H9 (cell line): ENCODE results near the gene CSRP1. TPM values are rescaled to one million over a fixed set of nuclear protein-coding genes. Genes with fewer than 3 reads are reported as not detected.

ENCODE experiments used
- DNase-seq: peaks from one replicate; pipeline ENCODE4 v3.0.0-alpha.2; 2017
- H2AFZ ChIP-seq: one replicate; pipeline ENCODE4 v1.6.1; 2013; ENCODE audit warnings: mild to moderate bottlenecking, low read length, control low read depth, moderate library complexity
- H2AK5ac ChIP-seq: 2 replicates; pipeline ENCODE4 v1.6.1; 2013; ENCODE audit warnings: low read length, control low read depth, mixed read lengths; ENCODE audit not compliant: insufficient read length
- H2BK120ac ChIP-seq: one replicate; pipeline ENCODE4 v1.6.1; 2013; ENCODE audit warnings: low read depth, mild to moderate bottlenecking, low read length, control low read depth, inconsistent platforms; ENCODE audit not compliant: poor library complexity, severe bottlenecking
- H2BK12ac ChIP-seq: 2 replicates; pipeline ENCODE4 v1.6.1; 2013; ENCODE audit warnings: low read length, control low read depth, mixed read lengths, low read depth; ENCODE audit not compliant: insufficient read length
- H2BK15ac ChIP-seq: 2 replicates; pipeline ENCODE4 v1.6.1; 2013; ENCODE audit warnings: low read depth, low read length, control low read depth
- H2BK20ac ChIP-seq: one replicate; pipeline ENCODE4 v1.6.1; 2013; ENCODE audit warnings: low read depth, mild to moderate bottlenecking, low read length, control low read depth, inconsistent platforms; ENCODE audit not compliant: poor library complexity, severe bottlenecking
- H2BK5ac ChIP-seq: 2 replicates; pipeline ENCODE4 v1.6.1; 2013; ENCODE audit warnings: low read length, control low read depth, mixed read lengths; ENCODE audit not compliant: insufficient read length
- H3K14ac ChIP-seq: 2 replicates; pipeline ENCODE4 v1.6.1; 2013; ENCODE audit warnings: low read length, control low read depth; ENCODE audit not compliant: insufficient read depth
- H3K18ac ChIP-seq: 2 replicates; pipeline ENCODE4 v1.6.1; 2013; ENCODE audit warnings: low read depth, mild to moderate bottlenecking, mixed read lengths, low read length, control low read depth; ENCODE audit not compliant: insufficient read length
- H3K23ac ChIP-seq: 2 replicates; pipeline ENCODE4 v1.6.1; 2013; ENCODE audit warnings: low read length, control low read depth, mixed read lengths, low read depth; ENCODE audit not compliant: insufficient read length
- H3K23me2 ChIP-seq: 2 replicates; pipeline ENCODE4 v1.6.1; 2013; ENCODE audit warnings: low read depth, mild to moderate bottlenecking, mixed read lengths, low read length, control low read depth; ENCODE audit not compliant: insufficient read length, poor library complexity, severe bottlenecking
- H3K27ac ChIP-seq: 2 replicates; pipeline ENCODE4 v1.5.1; 2013; ENCODE audit warnings: low read length, control low read depth, mixed read lengths, low read depth; ENCODE audit not compliant: insufficient read length
- H3K27me3 ChIP-seq: 2 replicates; pipeline ENCODE4 v1.6.1; 2013; ENCODE audit warnings: low read length, control low read depth, inconsistent platforms; ENCODE audit not compliant: insufficient read depth
- H3K4ac ChIP-seq: 2 replicates; pipeline ENCODE4 v1.6.1; 2013; ENCODE audit warnings: low read depth, mild to moderate bottlenecking, control low read depth, inconsistent platforms, low read length, moderate library complexity
- H3K4me1 ChIP-seq: 2 replicates; pipeline ENCODE4 v1.6.1; 2013; ENCODE audit warnings: low read length, control low read depth, inconsistent platforms; ENCODE audit not compliant: insufficient read depth
- H3K4me2 ChIP-seq: 2 replicates; pipeline ENCODE4 v1.6.1; 2013; ENCODE audit warnings: low read length, control low read depth, mixed read lengths; ENCODE audit not compliant: insufficient read length, insufficient read depth
- H3K56ac ChIP-seq: 2 replicates; pipeline ENCODE4 v1.6.1; 2013; ENCODE audit warnings: low read depth, mild to moderate bottlenecking, mixed read lengths, low read length, control low read depth; ENCODE audit not compliant: insufficient read length
- H3K79me1 ChIP-seq: 2 replicates; pipeline ENCODE4 v1.6.1; 2013; ENCODE audit warnings: low read depth, mild to moderate bottlenecking, moderate library complexity, low read length, control low read depth, inconsistent platforms; ENCODE audit not compliant: insufficient read depth, poor library complexity, severe bottlenecking
- H3K79me2 ChIP-seq: 2 replicates; pipeline ENCODE4 v1.6.1; 2013; ENCODE audit warnings: low read length, control low read depth, inconsistent platforms; ENCODE audit not compliant: insufficient read depth
- H3K9ac ChIP-seq: 2 replicates; pipeline ENCODE4 v1.6.1; 2013; ENCODE audit warnings: low read length, control low read depth, mixed read lengths; ENCODE audit not compliant: insufficient read length; ENCODE audit errors: extremely low read depth
- H3K9me3 ChIP-seq: one replicate; pipeline ENCODE4 v1.6.1; 2013; ENCODE audit warnings: low read depth, low read length, inconsistent platforms; ENCODE audit not compliant: control insufficient read depth
- H3T11ph ChIP-seq: one replicate; pipeline ENCODE4 v1.6.1; 2013; ENCODE audit warnings: mild to moderate bottlenecking, low read length, control low read depth, inconsistent platforms
- H4K20me1 ChIP-seq: one replicate; pipeline ENCODE4 v1.6.1; 2013; ENCODE audit not compliant: control insufficient read depth, insufficient read length, insufficient read depth
- H4K5ac ChIP-seq: 2 replicates; pipeline ENCODE4 v1.6.1; 2013; ENCODE audit warnings: low read depth, mild to moderate bottlenecking, mixed read lengths, low read length, control low read depth; ENCODE audit not compliant: insufficient read length
- H4K8ac ChIP-seq: replicated peaks from 2 replicates; pipeline ENCODE4 v1.6.1; 2013; ENCODE audit warnings: low read length, control low read depth, mixed read lengths, low read depth; ENCODE audit not compliant: insufficient read length
- H4K91ac ChIP-seq: 2 replicates; pipeline ENCODE4 v1.6.1; 2013; ENCODE audit warnings: low read depth, mild to moderate bottlenecking, moderate library complexity, mixed read lengths, low read length, control low read depth; ENCODE audit not compliant: insufficient read length
- H3K27ac Mint-ChIP-seq, 3 experiments: 2 replicates in 2 of 3; 3 replicates in 1 of 3; pipeline ENCODE4 v1.8.0; 2020 to 2021; ENCODE audit warnings: mixed read lengths in 3 of 3, mild to moderate bottlenecking in 1 of 3, moderate library complexity in 1 of 3
- H3K27me3 Mint-ChIP-seq: 2 replicates; pipeline ENCODE4 v1.8.0; 2021; ENCODE audit warnings: low read depth, mild to moderate bottlenecking, moderate library complexity, mixed read lengths
- H3K36me3 Mint-ChIP-seq, 3 experiments: 2 replicates in 2 of 3; 3 replicates in 1 of 3; pipeline ENCODE4 v1.8.0; 2020 to 2021; ENCODE audit warnings: low read depth in 3 of 3, mixed read lengths in 3 of 3; ENCODE audit not compliant: insufficient read depth in 1 of 3
- H3K4me1 Mint-ChIP-seq, 2 experiments: 2 replicates each; pipeline ENCODE4 v1.8.0; 2020; ENCODE audit warnings: mixed read lengths in 2 of 2
- H3K4me3 Mint-ChIP-seq, 2 experiments: 2 replicates in 1 of 2; 3 replicates in 1 of 2; pipeline ENCODE4 v1.8.0; 2020 to 2021; ENCODE audit warnings: mild to moderate bottlenecking in 2 of 2, mixed read lengths in 2 of 2, moderate library complexity in 1 of 2
- H3K9me3 Mint-ChIP-seq, 2 experiments: 2 replicates in 1 of 2; 3 replicates in 1 of 2; pipeline ENCODE4 v1.8.0; 2020; ENCODE audit warnings: mild to moderate bottlenecking in 2 of 2, mixed read lengths in 2 of 2, moderate library complexity in 1 of 2
- WGBS: extraction: QIAGEN DNeasy Blood & Tissue Kit; methylation state at CpG from one replicate; pipeline ENCODE4 v1.1.7; 2013; ENCODE audit warnings: missing lambda C conversion rate, low lambda C conversion rate, mixed read lengths; ENCODE audit not compliant: insufficient read length; ENCODE audit errors: extremely low coverage; 5-methylcytosine and 5-hydroxymethylcytosine counted together
- total RNA-seq: library from RNA; stranded (reverse); gene quantifications from 2 replicates; pipeline ENCODE4 v1.2.1, GENCODE V29; 2021
- TF ChIP-seq, protein P1 (sequence below): fragments of 200-600 bp; sonication (generic); conservative IDR thresholded peaks from 3 replicates; pipeline ENCODE4 v1.8.0; 2021; ENCODE audit warnings: antibody characterized with exemption, mild to moderate bottlenecking

Gene CSRP1
- total RNA-seq, 1 experiment from 2014 or later, result 0.44 TPM

DNA sequence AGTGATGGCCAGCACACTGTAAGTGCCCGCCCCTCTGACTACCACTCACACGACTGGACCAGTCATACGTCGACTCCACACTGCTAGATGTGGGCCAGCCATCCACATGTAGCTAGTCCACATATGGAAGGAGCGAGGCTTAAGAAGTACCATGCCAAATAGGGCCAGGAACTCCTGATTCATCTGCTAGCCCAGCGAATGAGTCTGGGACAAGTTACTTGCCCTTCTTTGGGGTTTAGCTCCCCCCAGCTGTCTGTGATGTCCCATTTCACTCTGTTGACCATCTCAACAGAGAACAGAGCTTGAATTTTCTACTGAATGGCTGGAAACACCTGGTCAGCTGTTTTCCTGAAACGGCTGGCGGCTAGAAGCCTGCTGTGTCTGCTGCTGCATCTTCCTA is 5.8 kb downstream of the CSRP1 start:
- TF ChIP-seq, protein P1, sequence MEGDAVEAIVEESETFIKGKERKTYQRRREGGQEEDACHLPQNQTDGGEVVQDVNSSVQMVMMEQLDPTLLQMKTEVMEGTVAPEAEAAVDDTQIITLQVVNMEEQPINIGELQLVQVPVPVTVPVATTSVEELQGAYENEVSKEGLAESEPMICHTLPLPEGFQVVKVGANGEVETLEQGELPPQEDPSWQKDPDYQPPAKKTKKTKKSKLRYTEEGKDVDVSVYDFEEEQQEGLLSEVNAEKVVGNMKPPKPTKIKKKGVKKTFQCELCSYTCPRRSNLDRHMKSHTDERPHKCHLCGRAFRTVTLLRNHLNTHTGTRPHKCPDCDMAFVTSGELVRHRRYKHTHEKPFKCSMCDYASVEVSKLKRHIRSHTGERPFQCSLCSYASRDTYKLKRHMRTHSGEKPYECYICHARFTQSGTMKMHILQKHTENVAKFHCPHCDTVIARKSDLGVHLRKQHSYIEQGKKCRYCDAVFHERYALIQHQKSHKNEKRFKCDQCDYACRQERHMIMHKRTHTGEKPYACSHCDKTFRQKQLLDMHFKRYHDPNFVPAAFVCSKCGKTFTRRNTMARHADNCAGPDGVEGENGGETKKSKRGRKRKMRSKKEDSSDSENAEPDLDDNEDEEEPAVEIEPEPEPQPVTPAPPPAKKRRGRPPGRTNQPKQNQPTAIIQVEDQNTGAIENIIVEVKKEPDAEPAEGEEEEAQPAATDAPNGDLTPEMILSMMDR, result no peak
- Histone ChIP-seq H3K23ac (no peak overlapping the region), H2BK120ac (peak overlapping the region; percentile 8), H3K79me2 (no peaks in the 10 kb centered on the region), H3K18ac (peak overlapping the region; percentile 65), H2BK20ac (no peak overlapping the region), H2BK5ac (no peak overlapping the region), H4K91ac (no peak overlapping the region), H2AFZ (no peak overlapping the region), H4K8ac (no peak overlapping the region), H2AK5ac (peak overlapping the region; percentile 0), H3K56ac (no peak overlapping the region), H3K9ac (no peak overlapping the region), H4K5ac (no peak overlapping the region), H2BK15ac (no peak overlapping the region), H3K27ac (no peak overlapping the region), H3K23me2 (no peaks in the 10 kb centered on the region), H3K9me3 (no peaks in the 10 kb centered on the region), H3K14ac (peak overlapping the region; percentile 7; the same call in 1 of the 2 replicates), H3K4me2 (no peak overlapping the region), H3K4ac (no peak overlapping the region), H2BK12ac (peak overlapping the region; percentile 40), H3K27me3 (no peaks in the 10 kb centered on the region), H3T11ph (no peak overlapping the region), H3K79me1 (no peaks in the 10 kb centered on the region), H3K4me1 (peaks cover 8% of the 10 kb centered on the region), H4K20me1 (no peaks in the 10 kb centered on the region)
- peaks cover 2% of the 10 kb centered on the region for H3K27me3 Mint-ChIP-seq
- no peak for DNase-seq
- no CpG with 5 or more reads among the region's 8 CpGs for WGBS
- H3K27ac Mint-ChIP-seq, result peak overlapping the region in 2 of 3 experiments; percentile 90 to 91; a peak in 3 of 7 replicates
- no peaks in the 10 kb centered on the region for H3K9me3 Mint-ChIP-seq
- no peaks in the 10 kb centered on the region for H3K36me3 Mint-ChIP-seq
- H3K4me1 Mint-ChIP-seq, result peaks cover 42 to 60% of the 10 kb centered on the region in 2 experiments
- H3K4me3 Mint-ChIP-seq, result no peak overlapping the region
